Suppressor macrophage treated with lipopolysaccharide for 4 hours (primary cell): Measurements from ENCODE around the gene PDIA4.

ENCODE experiments used
- DNase-seq: peaks from one replicate; pipeline ENCODE4 v3.0.0-alpha.2; 2020

The PDIA4 gene

GRCh38 chr7:148963583-148964482 lies 64.5 kb downstream of the PDIA4 start:
- DNase-seq = no peak

GRCh38 chr7:148962823-148963582 lies 65.3 kb downstream of the PDIA4 start:
- DNase-seq = peak; percentile 77

GRCh38 chr7:148962440-148962822 lies 65.9 kb downstream of the PDIA4 start:
- no peak for DNase-seq

- no peak for DNase-seq
Observed at GRCh38 chr7:148959726-148960125, 68.6 kb downstream of the PDIA4 start.

- no peak for DNase-seq
Observed at GRCh38 chr7:148958061-148958460, 70.2 kb downstream of the PDIA4 start.

GRCh38 chr7:148954766-148955165 lies 73.5 kb downstream of the PDIA4 start:
- DNase-seq = no peak

- no peak for DNase-seq
Observed at GRCh38 chr7:148953676-148954075, 74.6 kb downstream of the PDIA4 start.
